GM12801 (cell line): ENCODE results near the gene DGUOK.

ENCODE experiments used
- TF ChIP-seq, protein P1 (sequence below): IDR thresholded peaks from one replicate; pipeline ENCODE4 v1.5.1; 2011; ENCODE audit warnings: control low read depth; ENCODE audit not compliant: insufficient read length; ENCODE audit errors: extremely low read depth

DGUOK gene

DNA sequence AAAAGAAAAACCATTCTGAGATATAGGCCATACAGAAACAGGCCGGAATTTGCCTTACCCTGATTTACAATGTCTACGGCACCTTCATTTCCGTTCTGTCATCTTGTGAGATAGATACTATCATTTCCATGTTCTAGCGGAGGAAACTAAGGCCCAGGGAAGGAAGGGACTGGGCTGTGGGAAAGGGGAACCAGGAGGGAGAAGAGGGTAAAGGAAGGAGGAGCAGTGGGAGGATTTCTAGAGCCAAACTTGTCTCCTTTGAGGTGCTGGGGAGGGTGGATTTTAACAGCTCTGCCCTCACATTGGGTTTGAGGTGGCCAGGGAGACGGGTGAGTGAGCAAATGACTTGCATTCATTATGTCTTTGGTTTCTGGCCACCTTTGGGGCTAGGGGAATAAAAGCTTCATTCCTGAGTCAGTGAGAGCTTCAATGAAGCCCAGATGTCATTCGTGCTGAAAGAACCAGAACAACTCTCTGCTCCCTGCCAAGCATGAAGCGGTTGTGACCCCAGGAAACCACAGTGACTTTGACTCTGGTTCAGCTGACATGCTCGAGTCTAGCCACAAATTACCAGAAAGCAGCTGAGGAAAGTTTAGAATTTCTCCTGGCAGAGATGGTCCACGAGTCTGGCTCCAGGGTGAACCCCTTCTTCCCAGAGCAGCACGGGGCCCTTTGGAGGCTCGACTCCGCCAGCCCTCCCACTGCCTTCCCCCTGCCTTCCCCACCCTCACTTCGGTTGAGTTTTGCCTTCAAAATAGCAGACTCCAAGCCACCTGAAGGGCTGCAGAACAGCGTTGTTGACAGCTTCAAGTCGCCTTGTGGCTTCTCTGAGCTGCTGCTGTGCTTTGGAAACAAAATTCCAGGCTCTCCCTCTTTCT, 30.1 kb upstream of the DGUOK start:
- TF ChIP-seq, protein P1, sequence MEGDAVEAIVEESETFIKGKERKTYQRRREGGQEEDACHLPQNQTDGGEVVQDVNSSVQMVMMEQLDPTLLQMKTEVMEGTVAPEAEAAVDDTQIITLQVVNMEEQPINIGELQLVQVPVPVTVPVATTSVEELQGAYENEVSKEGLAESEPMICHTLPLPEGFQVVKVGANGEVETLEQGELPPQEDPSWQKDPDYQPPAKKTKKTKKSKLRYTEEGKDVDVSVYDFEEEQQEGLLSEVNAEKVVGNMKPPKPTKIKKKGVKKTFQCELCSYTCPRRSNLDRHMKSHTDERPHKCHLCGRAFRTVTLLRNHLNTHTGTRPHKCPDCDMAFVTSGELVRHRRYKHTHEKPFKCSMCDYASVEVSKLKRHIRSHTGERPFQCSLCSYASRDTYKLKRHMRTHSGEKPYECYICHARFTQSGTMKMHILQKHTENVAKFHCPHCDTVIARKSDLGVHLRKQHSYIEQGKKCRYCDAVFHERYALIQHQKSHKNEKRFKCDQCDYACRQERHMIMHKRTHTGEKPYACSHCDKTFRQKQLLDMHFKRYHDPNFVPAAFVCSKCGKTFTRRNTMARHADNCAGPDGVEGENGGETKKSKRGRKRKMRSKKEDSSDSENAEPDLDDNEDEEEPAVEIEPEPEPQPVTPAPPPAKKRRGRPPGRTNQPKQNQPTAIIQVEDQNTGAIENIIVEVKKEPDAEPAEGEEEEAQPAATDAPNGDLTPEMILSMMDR = no peak

- TF ChIP-seq, protein P1 = no peak
Observed at GRCh38 chr2:73897240-73897583, 29.5 kb upstream of the DGUOK start.

DNA sequence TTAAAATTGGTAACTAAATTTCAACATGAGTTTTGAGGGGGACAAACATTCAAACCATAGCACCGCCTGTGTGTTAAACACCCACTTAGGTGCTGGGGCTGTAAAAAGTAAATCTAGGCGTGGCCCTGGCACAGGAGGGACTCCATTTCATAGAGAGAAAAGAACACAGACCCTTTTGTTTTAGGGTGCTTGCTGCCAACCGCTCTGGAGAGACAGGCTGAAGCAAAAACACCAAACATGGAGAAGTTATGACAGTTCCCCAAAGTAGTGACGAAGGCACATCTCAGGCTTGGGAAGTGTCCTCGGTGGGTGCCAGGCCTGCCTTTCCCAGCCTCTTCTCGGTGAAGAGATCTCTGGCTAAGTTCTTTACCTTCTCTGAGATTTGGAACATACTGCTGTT, 28.7 kb upstream of the DGUOK start:
- TF ChIP-seq, protein P1 = no peak

DNA sequence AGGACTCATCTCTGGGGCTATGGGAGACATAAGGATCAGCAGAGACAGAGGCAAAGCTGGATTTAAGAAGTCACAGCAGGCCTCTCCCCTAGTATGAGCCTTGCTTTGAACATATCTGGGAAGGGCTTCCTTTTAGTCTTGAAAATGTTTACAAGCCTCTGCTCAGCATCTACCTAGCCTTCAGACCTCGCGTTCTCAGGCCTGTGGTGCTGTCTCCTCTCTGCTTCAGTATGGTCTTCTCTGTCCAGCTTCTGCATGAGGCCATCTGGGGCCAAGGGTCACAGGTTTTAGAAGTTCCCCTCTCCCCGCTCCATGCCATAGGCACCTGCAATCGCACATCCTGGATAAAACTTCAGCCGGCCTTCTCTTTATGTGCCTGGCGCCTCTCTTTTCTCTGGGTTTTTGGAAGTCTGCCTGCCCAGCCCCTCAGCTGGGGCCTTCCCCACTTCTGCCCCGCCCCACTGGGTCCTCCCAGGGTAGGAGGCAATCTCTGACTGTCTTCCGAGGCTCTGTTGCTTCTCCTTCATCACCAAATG, 26.8 kb upstream of the DGUOK start:
- TF ChIP-seq, protein P1 = no peak

DNA sequence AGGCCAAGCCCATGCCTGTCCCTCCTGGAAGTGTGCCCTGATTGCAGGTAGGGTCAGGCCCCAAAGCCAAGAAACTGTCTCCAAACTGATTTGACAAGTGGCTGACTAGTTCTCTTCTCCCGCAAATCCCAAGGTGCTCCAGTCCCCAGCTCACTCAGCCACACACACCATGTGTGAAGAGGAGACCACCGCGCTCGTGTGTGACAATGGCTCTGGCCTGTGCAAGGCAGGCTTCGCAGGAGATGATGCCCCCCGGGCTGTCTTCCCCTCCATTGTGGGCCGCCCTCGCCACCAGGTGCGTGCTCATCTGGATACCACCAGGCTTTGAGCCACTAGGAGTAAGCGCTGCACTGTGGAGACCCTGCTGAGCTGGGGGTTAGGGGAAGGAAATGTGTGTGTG, 25.5 kb upstream of the DGUOK start:
- TF ChIP-seq, protein P1 = no peak

DNA sequence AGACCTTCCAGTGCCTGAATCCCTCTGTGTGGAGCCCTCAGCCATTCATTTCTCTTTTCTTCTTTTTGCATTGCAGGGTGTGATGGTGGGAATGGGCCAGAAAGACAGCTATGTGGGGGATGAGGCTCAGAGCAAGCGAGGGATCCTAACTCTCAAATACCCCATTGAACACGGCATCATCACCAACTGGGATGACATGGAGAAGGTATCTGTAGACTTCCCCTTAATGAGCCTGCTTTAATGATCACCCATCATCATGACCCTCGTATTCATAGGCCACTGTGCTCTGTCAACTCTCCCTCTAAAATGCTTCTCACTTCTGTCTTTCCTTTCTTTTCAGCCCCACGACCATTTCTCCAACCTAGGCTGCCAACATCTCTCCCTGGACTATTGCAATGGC, 24.4 kb upstream of the DGUOK start:
- TF ChIP-seq, protein P1 = no peak

DNA sequence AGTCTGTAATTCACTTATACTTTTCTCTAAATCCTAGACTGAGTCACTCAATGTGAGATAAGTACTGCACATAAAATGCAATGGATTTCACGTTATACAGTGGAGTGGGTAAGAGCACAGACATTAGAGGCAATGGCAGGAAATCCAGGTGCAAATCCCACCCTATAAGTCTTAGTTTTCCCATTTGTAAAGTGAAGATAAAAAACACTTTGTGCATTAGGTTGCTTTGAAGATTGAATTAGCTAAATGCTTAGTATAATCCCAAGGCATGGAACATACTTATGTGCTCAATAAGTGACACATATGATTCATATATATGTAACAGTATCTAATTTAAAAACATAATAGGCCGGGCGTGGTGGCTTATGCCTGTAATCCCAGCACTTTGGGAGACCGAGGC, 23.4 kb upstream of the DGUOK start:
- TF ChIP-seq, protein P1 = no peak
